DND-41 (cell line): ENCODE data around the gene PROK2.

Source experiments
- ATAC-seq: fragments of 200-7000 bp; cut with Tn5 transposase; 3 replicates; pipeline ENCODE4 v1.9.1; 2021; ENCODE audit warnings: low read depth; ENCODE audit not compliant: insufficient read depth
- DNase-seq: peaks from one replicate; pipeline ENCODE4 v3.0.0-alpha.2; 2020
- H2AFZ ChIP-seq: 2 replicates; pipeline ENCODE4 v1.6.0; 2012; ENCODE audit warnings: low read depth, low read length
- H3K27ac ChIP-seq: 2 replicates; pipeline ENCODE4 v1.5.1; 2012; ENCODE audit warnings: low read length, inconsistent platforms
- H3K27me3 ChIP-seq: fragments of 200-600 bp; sonication (generic); 2 replicates; pipeline ENCODE4 v1.6.0; 2012; ENCODE audit warnings: low read length, mild to moderate bottlenecking, inconsistent platforms; ENCODE audit not compliant: insufficient read depth, poor library complexity
- H3K36me3 ChIP-seq: 2 replicates; pipeline ENCODE4 v1.5.1; 2012; ENCODE audit warnings: low read length, inconsistent platforms; ENCODE audit not compliant: insufficient read depth
- H3K4me1 ChIP-seq: 2 replicates; pipeline ENCODE4 v1.5.1; 2012; ENCODE audit warnings: mild to moderate bottlenecking, low read length; ENCODE audit not compliant: insufficient read depth
- H3K4me2 ChIP-seq: 2 replicates; pipeline ENCODE4 v1.6.0; 2012; ENCODE audit warnings: mild to moderate bottlenecking, moderate library complexity, low read length, inconsistent platforms; ENCODE audit not compliant: insufficient read depth
- H3K4me3 ChIP-seq, 2 experiments: fragments of 200-600 bp in 1 of 2; shearing (Covaris generic) in 1 of 2; 2 replicates each; pipeline ENCODE4 v1.5.1; 2012 to 2016; ENCODE audit warnings: inconsistent platforms in 2 of 2, low read length in 2 of 2, mild to moderate bottlenecking in 2 of 2, low read depth in 1 of 2, moderate library complexity in 1 of 2
- H3K79me2 ChIP-seq: 2 replicates; pipeline ENCODE4 v1.6.0; 2012; ENCODE audit warnings: low read length, inconsistent platforms; ENCODE audit not compliant: insufficient read depth
- H3K9ac ChIP-seq: 2 replicates; pipeline ENCODE4 v1.6.0; 2012; ENCODE audit warnings: low read depth, mild to moderate bottlenecking, inconsistent platforms, low read length, moderate library complexity
- H3K9me3 ChIP-seq: 2 replicates; pipeline ENCODE4 v1.5.1; 2012; ENCODE audit warnings: low read length, moderate library complexity, mild to moderate bottlenecking, inconsistent platforms; ENCODE audit not compliant: insufficient read depth, severe bottlenecking
- H4K20me1 ChIP-seq: 2 replicates; pipeline ENCODE4 v1.6.0; 2012; ENCODE audit warnings: low read length; ENCODE audit not compliant: insufficient read depth
- CTCF ChIP-seq: IDR thresholded peaks from 2 replicates; pipeline ENCODE4 v1.5.1; 2012; ENCODE audit warnings: borderline replicate concordance, low read length, moderate library complexity, mild to moderate bottlenecking; ENCODE audit not compliant: poor library complexity, severe bottlenecking; ENCODE audit errors: extremely low read depth
- EZH2 ChIP-seq: IDR thresholded peaks from 3 replicates; pipeline ENCODE4 v1.6.1; 2012; ENCODE audit warnings: borderline replicate concordance, low read depth, mild to moderate bottlenecking, moderate library complexity, low read length, inconsistent platforms; ENCODE audit not compliant: severe bottlenecking

Gene PROK2

GRCh38 chr3:71809321-71810026, 24.5 kb upstream of the PROK2 start:
- TF ChIP-seq CTCF, result no peak
- no peak for TF ChIP-seq EZH2
- DNase-seq, result no peak

GRCh38 chr3:71806736-71807135, 21.8 kb upstream of the PROK2 start:
- H3K27ac ChIP-seq, result no peak overlapping the region
- no peak for DNase-seq
- no peaks in the 10 kb centered on the region for H3K4me1 ChIP-seq
- H3K36me3 ChIP-seq, result no peaks in the 10 kb centered on the region
- no peak overlapping the region for H2AFZ ChIP-seq
- H3K4me2 ChIP-seq, result no peak overlapping the region
- ATAC-seq, result no peak
- H3K27me3 ChIP-seq, result no peaks in the 10 kb centered on the region
- H3K79me2 ChIP-seq, result no peaks in the 10 kb centered on the region
- H4K20me1 ChIP-seq, result no peaks in the 10 kb centered on the region
- no peak overlapping the region for H3K9ac ChIP-seq
- no peak overlapping the region for H3K4me3 ChIP-seq
- H3K9me3 ChIP-seq, result no peaks in the 10 kb centered on the region
- TF ChIP-seq EZH2, result no peak
- no peak for TF ChIP-seq CTCF

More at GRCh38 chr3:71809321-71810026, 24.5 kb upstream of the PROK2 start:
- no peaks in the 10 kb centered on the region for H3K79me2 ChIP-seq
- no peaks in the 10 kb centered on the region for H3K36me3 ChIP-seq
- H3K4me1 ChIP-seq, result no peaks in the 10 kb centered on the region
- H3K9ac ChIP-seq, result no peak overlapping the region
- no peak overlapping the region for H3K4me3 ChIP-seq
- no peak for ATAC-seq
- H4K20me1 ChIP-seq, result no peaks in the 10 kb centered on the region
- no peak overlapping the region for H3K4me2 ChIP-seq
- H3K27me3 ChIP-seq, result no peaks in the 10 kb centered on the region
- H3K27ac ChIP-seq, result no peak overlapping the region
- no peaks in the 10 kb centered on the region for H3K9me3 ChIP-seq
- no peak overlapping the region for H2AFZ ChIP-seq

- Histone ChIP-seq H3K4me3 (no peak overlapping the region), H3K4me1 (no peaks in the 10 kb centered on the region), H3K27ac (no peak overlapping the region), H4K20me1 (no peaks in the 10 kb centered on the region), H3K27me3 (no peaks in the 10 kb centered on the region), H3K79me2 (no peaks in the 10 kb centered on the region), H3K9ac (no peak overlapping the region), H3K9me3 (no peaks in the 10 kb centered on the region), H3K36me3 (no peaks in the 10 kb centered on the region), H3K4me2 (no peak overlapping the region), H2AFZ (no peak overlapping the region)
- DNase-seq, result no peak
- no peak for ATAC-seq
- TF ChIP-seq EZH2 (no peak), CTCF (no peak)
Observed at GRCh38 chr3:71805691-71806090, 20.7 kb upstream of the PROK2 start.
